ENCODE measurements around the gene FRMD4A. TPM values are rescaled to one million over a fixed set of nuclear protein-coding genes. Genes with fewer than 3 reads are reported as not detected.

FRMD4A gene
- total and polyA plus RNA-seq, 12 donors, result 9.1 to 29.6 (median 14.6) TPM

DNA sequence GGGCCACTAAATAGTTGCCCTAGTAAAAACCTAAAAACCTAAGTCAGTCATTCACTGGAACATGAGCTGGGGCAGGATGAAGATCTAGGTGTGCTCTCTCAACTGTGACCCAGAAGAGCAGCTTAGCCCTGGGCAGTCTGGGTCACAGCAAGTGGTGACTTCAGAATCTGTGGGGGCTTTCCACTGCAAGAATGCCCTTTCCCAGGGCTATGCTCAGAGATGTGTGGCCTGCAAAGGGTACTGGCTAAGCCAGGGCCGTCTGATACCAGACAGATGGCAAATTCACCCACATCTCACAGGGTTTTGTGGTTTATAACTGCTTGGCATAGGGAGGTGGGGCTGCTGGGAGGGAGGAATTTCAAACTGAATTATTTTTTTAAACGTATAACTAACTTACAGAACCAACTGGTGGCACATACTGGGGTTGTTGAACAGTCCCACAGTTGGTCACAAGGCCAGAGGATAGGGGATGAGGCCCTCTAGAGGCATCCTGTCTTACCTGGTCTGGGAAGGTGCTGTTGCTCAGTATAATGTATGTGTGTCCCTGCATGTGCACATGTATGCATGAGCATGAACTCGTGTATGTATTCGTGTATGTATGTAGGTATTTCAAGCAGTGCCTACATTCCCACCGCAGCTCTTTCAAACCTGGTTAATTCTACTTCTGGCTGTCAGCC, 680.7 kb downstream of the FRMD4A start:
- Histone ChIP-seq H3K27ac (no peak overlapping the region), H3K27me3 (no peaks in the 10 kb centered on the region), H3K4me3 (no peak overlapping the region), H3K9me3 (replicated peaks in 1 of 3) (no peaks in the 10 kb centered on the region), H3K4me1 (replicated peaks in 1 of 2) (no peaks in the 10 kb centered on the region), H3K36me3 (replicated peaks in 1 of 2) (peaks cover 0 to 51% of the 10 kb centered on the region in 2 donors)
- WGBS, 4 donors, result 62 to 81% (median 79%) methylated on average over 5 of the region's 5 CpGs
- intact Hi-C loops (cut with DNase I), result no loop called here
- TF ChIP-seq, protein P1, sequence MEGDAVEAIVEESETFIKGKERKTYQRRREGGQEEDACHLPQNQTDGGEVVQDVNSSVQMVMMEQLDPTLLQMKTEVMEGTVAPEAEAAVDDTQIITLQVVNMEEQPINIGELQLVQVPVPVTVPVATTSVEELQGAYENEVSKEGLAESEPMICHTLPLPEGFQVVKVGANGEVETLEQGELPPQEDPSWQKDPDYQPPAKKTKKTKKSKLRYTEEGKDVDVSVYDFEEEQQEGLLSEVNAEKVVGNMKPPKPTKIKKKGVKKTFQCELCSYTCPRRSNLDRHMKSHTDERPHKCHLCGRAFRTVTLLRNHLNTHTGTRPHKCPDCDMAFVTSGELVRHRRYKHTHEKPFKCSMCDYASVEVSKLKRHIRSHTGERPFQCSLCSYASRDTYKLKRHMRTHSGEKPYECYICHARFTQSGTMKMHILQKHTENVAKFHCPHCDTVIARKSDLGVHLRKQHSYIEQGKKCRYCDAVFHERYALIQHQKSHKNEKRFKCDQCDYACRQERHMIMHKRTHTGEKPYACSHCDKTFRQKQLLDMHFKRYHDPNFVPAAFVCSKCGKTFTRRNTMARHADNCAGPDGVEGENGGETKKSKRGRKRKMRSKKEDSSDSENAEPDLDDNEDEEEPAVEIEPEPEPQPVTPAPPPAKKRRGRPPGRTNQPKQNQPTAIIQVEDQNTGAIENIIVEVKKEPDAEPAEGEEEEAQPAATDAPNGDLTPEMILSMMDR (IDR thresholded peaks at IDR 0.05), result no peak
- no peak for TF ChIP-seq POLR2A (IDR thresholded peaks at IDR 0.05)
- no peak for DNase-seq

DNA sequence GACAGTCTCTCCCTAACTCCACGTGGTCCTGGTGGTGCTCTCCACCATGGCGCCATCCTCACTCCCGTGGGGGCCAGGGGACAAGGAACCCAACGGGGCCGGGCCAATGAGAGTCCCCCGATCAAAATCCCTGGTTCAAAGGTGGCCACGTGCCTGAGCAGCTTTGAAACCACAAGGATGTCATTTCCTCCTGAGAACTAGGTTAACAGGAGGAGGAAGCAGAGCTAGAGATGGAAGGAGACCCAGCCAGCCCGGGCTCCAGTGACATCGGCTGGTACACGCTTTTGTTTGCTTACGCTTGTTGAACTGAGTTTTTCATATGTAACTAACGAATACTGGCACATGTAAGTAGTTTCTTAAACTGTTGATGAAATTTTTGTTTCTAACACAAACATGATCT, 682.3 kb downstream of the FRMD4A start:
- H3K9me3 ChIP-seq (replicated peaks in 1 of 3), result no peaks in the 10 kb centered on the region
- TF ChIP-seq, protein P1 (IDR thresholded peaks at IDR 0.05), result no peak
- no peak for TF ChIP-seq POLR2A (IDR thresholded peaks at IDR 0.05)
- H3K4me3 ChIP-seq, result no peak overlapping the region
- H3K27ac ChIP-seq, result no peak overlapping the region
- H3K4me1 ChIP-seq (replicated peaks in 1 of 2), result no peaks in the 10 kb centered on the region
- H3K27me3 ChIP-seq, result no peaks in the 10 kb centered on the region
- intact Hi-C loops (cut with DNase I), result no loop called here
- H3K36me3 ChIP-seq (replicated peaks in 1 of 2), result peaks cover 0 to 37% of the 10 kb centered on the region in 2 donors
- no peak for DNase-seq
- 87 to 95% (median 91%) methylated on average over 10 to 12 of the region's 12 CpGs for WGBS, 4 donors

DNA sequence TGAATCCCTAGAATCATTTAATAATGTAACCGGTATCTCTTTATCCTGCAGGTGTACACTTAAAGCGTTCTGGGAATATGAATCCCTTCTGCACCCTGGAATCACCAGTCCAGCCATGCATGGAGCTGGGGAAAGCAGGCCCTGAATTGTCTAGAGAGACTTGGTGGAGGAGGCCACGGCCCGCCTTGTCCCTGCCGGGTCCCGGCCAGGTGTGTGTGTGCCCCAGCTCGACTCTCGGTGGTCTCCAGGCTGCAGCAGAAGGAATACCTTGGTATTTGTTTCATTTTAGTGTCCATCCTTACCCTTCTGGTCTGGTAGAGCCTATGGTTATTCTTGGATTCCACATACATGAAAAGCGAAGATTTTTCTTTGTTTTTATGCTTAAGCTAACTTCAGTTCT, 685.9 kb downstream of the FRMD4A start:
- 95 to 98% (median 97%) methylated on average over 9 of the region's 9 CpGs for WGBS, 4 donors
- Histone ChIP-seq H3K27ac (no peak overlapping the region), H3K4me3 (no peak overlapping the region), H3K36me3 (replicated peaks in 1 of 2) (peaks cover 0 to 24% of the 10 kb centered on the region in 2 donors), H3K27me3 (no peaks in the 10 kb centered on the region), H3K9me3 (replicated peaks in 1 of 3) (no peaks in the 10 kb centered on the region), H3K4me1 (replicated peaks in 1 of 2) (no peaks in the 10 kb centered on the region)
- no peak for TF ChIP-seq POLR2A (IDR thresholded peaks at IDR 0.05)
- TF ChIP-seq, protein P1 (IDR thresholded peaks at IDR 0.05), result no peak
- intact Hi-C loops (cut with DNase I), result no loop called here
- no peak for DNase-seq

- WGBS, 4 donors, result 84 to 96% (median 92%) methylated on average over 7 of the region's 7 CpGs
- Histone ChIP-seq H3K9me3 (replicated peaks in 1 of 3) (no peaks in the 10 kb centered on the region), H3K36me3 (replicated peaks in 1 of 2) (peaks cover 0 to 25% of the 10 kb centered on the region in 2 donors), H3K27me3 (no peaks in the 10 kb centered on the region), H3K27ac (no peak overlapping the region), H3K4me3 (no peak overlapping the region), H3K4me1 (replicated peaks in 1 of 2) (no peaks in the 10 kb centered on the region)
- no peak for TF ChIP-seq POLR2A (IDR thresholded peaks at IDR 0.05)
- TF ChIP-seq, protein P1 (IDR thresholded peaks at IDR 0.05), result no peak
- intact Hi-C loops (cut with DNase I), result no loop called here
- DNase-seq, result no peak
Observed at GRCh38 chr10:13643016-13643415, 687.7 kb downstream of the FRMD4A start.
